ENCODE results near the gene FAM25A. TPM values are rescaled to one million over a fixed set of nuclear protein-coding genes. Genes with fewer than 3 reads are reported as not detected.
A peak's percentile ranks its signal among the peaks of the same experiment; 100 is the strongest.
"Not testable (repeated sequence)": the region's sequence is repeated elsewhere in the genome, so short reads cannot be mapped to it uniquely, and the experiment has no call there.

The FAM25A gene
- total RNA-seq, 4 donors from 2014 or later = 57.1 to 371 (median 225) TPM

- WGBS, 2 donors = 91 to 100% methylated on average over 2 to 12 of the region's 18 CpGs
- H3K36me3 ChIP-seq; intact Hi-C loops (cut with DNase I); H3K4me3 ChIP-seq; H3K9me3 ChIP-seq; H3K4me1 ChIP-seq; H3K27me3 ChIP-seq; DNase-seq: not testable (repeated sequence)
- peak overlapping the region in 1 of 4 donors; percentile 46 for H3K27ac ChIP-seq
Observed at GRCh38 chr10:87009134-87009696, 10.9 kb upstream of the FAM25A start.

- H3K4me1 ChIP-seq = peaks cover 0 to 20% (median 0%) of the 10 kb centered on the region in 3 donors
- WGBS, 2 donors = 24 to 38% methylated on average over 3 of the region's 3 CpGs
- H3K27me3 ChIP-seq; H3K36me3 ChIP-seq; H3K27ac ChIP-seq; intact Hi-C loops (cut with DNase I); DNase-seq; H3K9me3 ChIP-seq; H3K4me3 ChIP-seq: not testable (repeated sequence)
Observed at GRCh38 chr10:87013528-87013927, 6.6 kb upstream of the FAM25A start.

- H3K4me3 ChIP-seq; H3K9me3 ChIP-seq; H3K27me3 ChIP-seq; DNase-seq; H3K27ac ChIP-seq; H3K36me3 ChIP-seq; intact Hi-C loops (cut with DNase I): not testable (repeated sequence)
- peaks cover 0 to 26% (median 0%) of the 10 kb centered on the region in 3 donors for H3K4me1 ChIP-seq
- WGBS, 2 donors = 80 to 87% methylated on average over 10 of the region's 10 CpGs
Observed at GRCh38 chr10:87014986-87015716, 4.9 kb upstream of the FAM25A start.

GRCh38 chr10:87018127-87018526, 2.0 kb upstream of the FAM25A start:
- H3K9me3 ChIP-seq; intact Hi-C loops (cut with DNase I); H3K36me3 ChIP-seq; DNase-seq; H3K27me3 ChIP-seq; H3K4me3 ChIP-seq: not testable (repeated sequence)
- H3K27ac ChIP-seq = peak overlapping the region in 3 of 4 donors; percentile 71 to 86 (median 78)
- peaks cover 0 to 41% (median 0%) of the 10 kb centered on the region in 3 donors for H3K4me1 ChIP-seq
- 65 to 100% methylated on average over 1 to 2 of the region's 6 CpGs for WGBS, 2 donors

- DNase-seq; H3K27me3 ChIP-seq; H3K4me3 ChIP-seq; H3K36me3 ChIP-seq; H3K9me3 ChIP-seq; intact Hi-C loops (cut with DNase I): not testable (repeated sequence)
- WGBS, 2 donors = no CpG with 5 or more reads among the region's 6 CpGs
- Histone ChIP-seq H3K27ac (peak overlapping the region in 3 of 4 donors; percentile 54 to 89 (median 63)), H3K4me1 (peaks cover 0 to 41% (median 0%) of the 10 kb centered on the region in 3 donors)
Observed at GRCh38 chr10:87019066-87019465, 1.0 kb upstream of the FAM25A start.

GRCh38 chr10:87019504-87019903, 590 bp upstream of the FAM25A start:
- intact Hi-C loops (cut with DNase I); H3K4me3 ChIP-seq: not testable (repeated sequence)
- WGBS, 2 donors = no CpG with 5 or more reads among the region's 1 CpG

GRCh38 chr10:87025285-87025958, 5.3 kb downstream of the FAM25A start:
- DNase-seq; H3K36me3 ChIP-seq; H3K27ac ChIP-seq; intact Hi-C loops (cut with DNase I); H3K27me3 ChIP-seq; H3K4me3 ChIP-seq; H3K9me3 ChIP-seq: not testable (repeated sequence)
- WGBS, 2 donors = 12 to 19% methylated on average over 3 to 4 of the region's 5 CpGs
- peaks cover 0 to 12% (median 0%) of the 10 kb centered on the region in 3 donors for H3K4me1 ChIP-seq

More at GRCh38 chr10:87019504-87019903, 590 bp upstream of the FAM25A start:
- DNase-seq, H3K27me3 ChIP-seq, H3K36me3 ChIP-seq, H3K9me3 ChIP-seq: not testable (repeated sequence)
- Histone ChIP-seq H3K4me1 (peaks cover 0 to 41% (median 0%) of the 10 kb centered on the region in 3 donors), H3K27ac (peak overlapping the region; percentile 52 to 89 (median 80))

GRCh38 chr10:87026747-87027508, 6.8 kb downstream of the FAM25A start:
- DNase-seq; intact Hi-C loops (cut with DNase I); H3K36me3 ChIP-seq; H3K4me1 ChIP-seq; H3K27me3 ChIP-seq; H3K4me3 ChIP-seq; H3K9me3 ChIP-seq; H3K27ac ChIP-seq: not testable (repeated sequence)
- 93 to 100% methylated on average over 12 to 14 of the region's 17 CpGs for WGBS, 2 donors

GRCh38 chr10:87030419-87030818, 10.3 kb downstream of the FAM25A start:
- H3K9me3 ChIP-seq; H3K36me3 ChIP-seq; H3K4me3 ChIP-seq; H3K27me3 ChIP-seq; H3K4me1 ChIP-seq; DNase-seq; intact Hi-C loops (cut with DNase I); H3K27ac ChIP-seq: not testable (repeated sequence)
- 75 to 80% methylated on average over 1 of the region's 1 CpG for WGBS, 2 donors

Measured in esophagus squamous epithelium (tissue), 5 donors.